HG03520 (cell line): Measurements from ENCODE around the gene ZFYVE21.

ENCODE experiments used
- ATAC-seq: cut with Tn5 transposase; IDR thresholded peaks from one replicate; pipeline ENCODE4 v1.9.1; 2021; ENCODE audit warnings: mild to moderate bottlenecking, moderate library complexity; ENCODE audit not compliant: unreplicated experiment

ZFYVE21 gene

DNA sequence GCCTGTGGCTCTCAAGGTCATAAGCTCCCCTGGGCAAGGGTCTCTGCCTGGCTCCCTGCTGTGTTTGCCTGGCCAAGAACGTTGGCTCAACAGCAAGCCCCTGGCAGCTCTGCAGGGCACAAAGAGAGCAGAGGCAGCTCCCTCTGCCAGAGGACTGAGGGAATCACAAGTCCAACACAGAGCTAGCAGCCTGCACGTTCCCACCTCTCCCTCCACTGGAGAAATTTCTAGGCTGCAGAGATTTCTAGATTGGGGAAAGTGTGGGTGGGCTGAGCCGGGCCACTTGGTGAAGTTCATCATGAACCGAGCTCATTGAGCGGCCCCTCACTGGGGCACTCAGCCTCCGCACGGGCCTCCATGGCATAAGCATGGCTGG, 19.8 kb downstream of the ZFYVE21 start:
- no peak for ATAC-seq

GRCh38 chr14:103735815-103736545, 20.4 kb downstream of the ZFYVE21 start:
- ATAC-seq, result no peak

- ATAC-seq, result no peak
These were observed 21.2 kb downstream of the ZFYVE21 start for GRCh38 chr14:103736546-103737431.

- ATAC-seq, result no peak
These were observed 21.9 kb downstream of the ZFYVE21 start for GRCh38 chr14:103737432-103738045.

DNA sequence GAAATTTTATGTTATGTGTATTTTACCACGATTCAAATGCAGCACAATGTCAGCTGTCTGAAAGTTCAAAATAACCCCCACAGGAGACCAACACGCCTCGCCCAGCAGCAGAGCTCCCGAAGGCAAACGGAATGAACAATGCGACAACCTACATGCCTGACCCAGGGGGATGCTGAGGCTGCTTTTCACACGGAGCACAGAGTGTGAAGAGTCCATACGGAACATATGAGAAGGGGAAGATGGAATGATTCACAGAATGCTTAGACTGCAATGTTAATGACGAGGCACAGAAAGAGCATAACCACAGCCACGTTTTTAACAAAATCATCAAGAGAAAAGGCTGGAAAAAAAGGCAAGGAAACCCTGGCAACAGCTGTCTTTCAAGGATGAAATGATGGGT, 22.6 kb downstream of the ZFYVE21 start:
- no peak for ATAC-seq

GRCh38 chr14:103738701-103739451, 23.3 kb downstream of the ZFYVE21 start:
- no peak for ATAC-seq

GRCh38 chr14:103739466-103739792, 23.8 kb downstream of the ZFYVE21 start:
- ATAC-seq, result no peak

- ATAC-seq, result no peak
These were observed 24.3 kb downstream of the ZFYVE21 start for GRCh38 chr14:103739793-103740501.

DNA sequence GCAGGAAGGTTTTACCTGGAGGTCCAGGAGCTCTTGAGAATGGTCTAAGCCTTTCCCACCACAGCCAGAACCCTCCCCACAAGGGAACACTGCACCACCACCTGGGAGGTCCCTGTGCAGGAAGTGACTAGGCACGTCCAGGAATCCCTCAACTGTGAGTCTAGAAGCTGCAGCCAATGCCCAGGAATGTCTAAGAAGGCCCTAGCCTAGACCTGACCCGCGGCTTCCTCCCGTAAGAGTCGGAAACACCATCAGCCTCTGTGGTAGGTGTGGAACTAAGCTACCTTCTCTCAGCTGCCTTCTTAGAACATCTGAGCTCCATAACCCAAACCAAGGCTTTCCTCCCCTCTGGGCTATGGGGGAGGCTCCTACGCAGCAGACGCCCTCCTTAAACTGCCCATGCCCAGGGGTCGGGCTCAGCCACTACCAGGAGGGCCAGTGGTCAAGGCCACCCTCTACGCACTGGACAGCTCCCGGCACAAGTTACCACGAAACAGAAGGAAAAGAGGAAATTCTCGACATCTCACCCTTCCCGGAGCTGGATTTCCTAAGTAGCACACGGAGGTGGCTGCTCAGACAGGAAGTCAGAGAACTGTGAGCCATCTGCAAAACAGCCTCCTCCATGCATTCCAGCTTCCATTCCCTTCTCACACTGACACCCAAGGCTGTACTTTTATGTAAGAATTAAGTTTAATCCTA, 25.5 kb downstream of the ZFYVE21 start:
- ATAC-seq, result no peak

DNA sequence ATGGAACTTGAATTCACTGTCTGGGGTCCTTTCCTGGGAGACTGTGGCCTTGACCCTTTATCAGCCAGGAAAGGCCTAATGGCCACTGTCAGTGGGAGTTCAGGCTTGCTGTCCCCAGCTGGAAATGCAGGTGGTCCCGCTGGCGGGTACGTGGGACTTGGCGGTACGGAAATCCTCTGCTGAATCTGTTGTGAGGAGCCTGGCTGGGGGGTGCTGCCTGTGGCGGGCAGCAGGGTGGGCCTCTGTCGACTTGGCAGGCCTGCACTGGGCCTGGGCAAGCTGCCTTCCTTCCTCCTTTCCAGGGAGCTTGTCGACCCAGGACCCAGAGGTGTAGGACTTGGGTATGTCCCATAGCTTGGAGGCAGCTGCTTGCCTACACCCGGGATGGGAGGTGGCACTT, 26.3 kb downstream of the ZFYVE21 start:
- ATAC-seq, result no peak

DNA sequence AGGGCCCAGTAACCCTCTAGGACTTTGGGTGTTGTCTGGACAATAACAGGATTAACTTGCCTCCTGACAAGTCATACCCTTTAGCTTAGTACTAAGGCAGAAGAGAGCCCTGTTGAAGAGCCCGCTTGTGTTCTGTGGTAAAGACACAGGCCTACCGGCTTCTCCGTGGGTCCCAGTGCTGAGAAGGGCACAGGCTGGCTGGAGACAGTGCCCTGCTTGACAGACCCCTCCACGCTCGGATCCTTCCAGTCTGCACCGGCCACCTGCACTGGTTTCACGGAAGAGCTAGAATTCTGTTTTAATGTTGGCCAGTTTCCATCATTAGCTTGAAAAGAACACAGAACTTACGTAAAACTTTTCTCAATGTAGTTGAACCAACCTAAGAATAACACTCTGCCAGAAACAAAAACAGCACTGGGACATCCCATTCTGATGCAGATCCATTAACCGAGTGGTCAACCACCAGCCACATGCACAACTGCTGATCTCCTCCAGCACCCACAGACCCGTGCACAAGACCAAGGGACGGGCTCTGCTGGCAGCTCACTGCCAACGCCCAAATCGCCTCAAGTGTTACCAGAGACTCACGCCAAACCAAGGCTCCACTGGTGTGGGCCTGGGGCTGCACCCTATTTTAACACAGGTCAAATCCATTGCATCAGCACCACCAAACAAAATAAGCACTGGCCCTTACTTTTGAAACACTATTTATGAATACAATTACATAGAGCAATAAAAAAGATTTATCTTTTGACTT, 27.1 kb downstream of the ZFYVE21 start:
- no peak for ATAC-seq

DNA sequence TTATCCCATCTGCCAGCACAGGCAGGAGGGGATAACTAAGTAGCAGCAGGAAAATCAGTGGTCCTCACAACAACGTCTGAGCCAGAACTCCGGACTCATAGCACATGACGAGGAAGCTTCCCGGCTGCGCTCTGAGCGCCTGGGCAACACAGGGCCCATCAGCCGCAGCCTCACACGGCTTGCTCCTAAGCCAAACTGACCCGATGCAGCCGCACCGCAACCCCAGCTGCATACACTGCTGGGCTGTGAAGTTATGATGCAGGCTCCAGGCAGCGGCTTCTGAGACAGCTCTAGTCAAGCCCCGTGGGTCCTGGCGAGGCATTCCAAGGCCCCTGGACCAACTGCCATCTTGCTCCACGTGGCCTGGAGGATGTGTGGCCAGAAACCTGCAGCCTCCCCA, 28.1 kb downstream of the ZFYVE21 start:
- no peak for ATAC-seq

DNA sequence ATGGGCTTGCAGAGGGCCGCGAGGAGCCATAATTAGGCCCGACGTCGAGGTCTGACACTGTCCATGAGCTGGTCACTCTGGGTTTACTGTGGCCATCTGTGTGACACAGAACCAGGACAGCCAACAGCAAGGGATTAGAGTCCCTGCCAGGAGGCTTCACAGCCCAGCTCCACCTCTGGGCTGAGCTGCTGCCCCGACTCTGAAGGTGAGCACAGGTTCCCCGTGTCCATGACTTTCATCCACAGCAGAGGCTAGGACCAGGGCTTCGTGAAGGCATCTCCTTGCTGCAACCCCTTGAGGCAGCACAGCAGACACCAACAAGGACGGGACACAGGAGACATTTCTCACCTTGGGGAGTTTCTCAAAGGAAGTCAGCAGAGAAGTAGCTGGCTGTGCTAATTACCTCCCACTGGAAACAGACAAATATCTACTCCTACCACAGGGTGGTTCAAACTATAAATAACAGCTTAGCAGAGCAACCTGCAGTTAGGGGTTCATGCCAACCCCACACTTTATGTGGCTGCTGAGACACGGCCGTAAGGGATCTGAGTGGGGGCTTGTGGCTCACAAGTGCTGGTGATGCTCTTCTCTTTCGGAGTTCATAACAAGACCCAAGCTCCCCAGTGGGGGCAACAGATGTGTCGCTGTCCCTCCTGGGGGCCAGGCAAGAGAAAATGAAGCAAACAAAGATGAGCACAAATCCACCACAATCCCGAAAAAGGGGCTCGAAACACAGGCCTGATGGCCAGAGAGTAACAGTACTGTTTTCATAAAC, 29.2 kb downstream of the ZFYVE21 start:
- no peak for ATAC-seq

DNA sequence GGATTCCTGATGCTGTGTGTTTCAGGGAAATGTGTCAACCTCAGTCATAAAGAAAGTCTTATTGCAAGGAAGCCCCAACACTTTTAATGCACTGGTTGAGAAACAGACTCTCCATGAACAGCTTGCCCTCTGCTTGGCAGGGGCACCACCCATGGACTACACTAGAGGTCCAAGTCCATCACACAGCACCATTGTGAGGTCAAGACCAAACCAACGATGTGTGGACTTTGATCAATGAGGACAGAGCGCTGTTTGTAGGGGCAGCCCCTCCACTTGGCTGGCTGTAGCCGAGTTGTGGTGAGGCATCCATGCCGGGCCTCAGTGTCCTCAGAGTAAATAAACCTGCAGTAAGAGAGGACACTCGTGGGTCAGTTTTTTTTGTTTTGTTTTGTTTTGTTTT, 29.8 kb downstream of the ZFYVE21 start:
- ATAC-seq, result no peak

GRCh38 chr14:103746701-103747100, 31.1 kb downstream of the ZFYVE21 start:
- ATAC-seq, result no peak

- ATAC-seq, result no peak
These were observed 32.9 kb downstream of the ZFYVE21 start for GRCh38 chr14:103748534-103748857.

DNA sequence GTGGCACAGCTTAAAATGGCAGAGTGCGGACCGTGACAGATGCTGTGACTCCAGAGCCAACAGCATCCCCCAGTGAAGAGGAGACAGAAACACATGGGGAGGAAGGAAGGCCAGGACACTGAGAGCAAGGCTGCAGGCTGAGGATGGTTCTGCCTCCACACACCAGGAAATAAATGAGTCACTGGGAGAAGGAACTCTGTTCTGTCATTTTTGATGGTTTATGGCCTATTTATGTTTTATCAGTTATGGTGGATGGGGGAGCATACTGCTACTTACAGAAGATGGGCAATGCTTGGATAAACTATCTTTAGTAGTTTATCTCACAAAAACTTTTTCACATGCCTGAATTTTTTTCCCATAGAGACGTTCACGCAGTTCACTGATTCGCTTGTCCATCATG, 33.8 kb downstream of the ZFYVE21 start:
- ATAC-seq, result no peak

DNA sequence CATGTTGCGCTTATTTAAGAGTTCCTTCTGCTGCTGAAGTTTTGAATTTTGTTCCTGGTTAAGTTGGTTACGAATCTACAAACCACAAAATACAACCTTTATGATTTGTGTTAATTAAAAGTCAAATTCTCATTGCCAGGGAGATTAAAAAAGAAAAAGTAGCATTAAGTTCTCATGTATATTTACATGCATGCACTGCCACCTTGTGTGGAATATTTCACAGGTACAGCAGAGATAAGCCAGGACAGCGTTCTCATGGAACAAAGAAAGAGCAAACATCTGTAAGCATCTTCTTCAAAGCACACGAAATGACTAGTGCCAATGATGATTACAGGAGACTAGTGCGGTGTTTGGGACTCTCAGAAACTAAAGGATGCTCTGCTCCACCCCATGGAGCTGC, 34.2 kb downstream of the ZFYVE21 start:
- no peak for ATAC-seq

- no peak for ATAC-seq
These were observed 38.2 kb downstream of the ZFYVE21 start for GRCh38 chr14:103753774-103754173.
